ENCODE data around the gene CDK6.

- no peak for TF ChIP-seq CTCF (IDR thresholded peaks at IDR 0.05; ENCODE audit: low read depth, low read length)
- no peak for TF ChIP-seq POLR2A (IDR thresholded peaks at IDR 0.05; ENCODE audit: extremely low read depth, insufficient read length)
Observed at GRCh38 chr7:92740700-92741126, 95.7 kb downstream of the CDK6 start.

All from NB4 (cell line).